HL-60 (cell line): ENCODE measurements around the gene KNCN.

ENCODE experiments used
- DNase-seq, 2 experiments: peaks; one replicate each; pipeline ENCODE4 v3.0.0-alpha.2; 2010 to 2020; ENCODE audit warnings: low read depth in 1 of 2, low spot score in 1 of 2
- H3K27ac ChIP-seq: fragments of 250-450 bp; sonication (Bioruptor Pico); replicated peaks from 2 replicates; pipeline ENCODE4 v1.5.1; 2020; ENCODE audit warnings: mild to moderate bottlenecking, moderate library complexity
- H3K27me3 ChIP-seq: fragments of 250-450 bp; sonication (Bioruptor Pico); 2 replicates; pipeline ENCODE4 v1.5.1; 2021; ENCODE audit warnings: mild to moderate bottlenecking, moderate library complexity; ENCODE audit not compliant: insufficient read depth, poor library complexity, severe bottlenecking
- H3K4me3 ChIP-seq: replicated peaks from 2 replicates; pipeline ENCODE4 v1.5.1; 2011; ENCODE audit warnings: mild to moderate bottlenecking, control low read depth, low read length; ENCODE audit not compliant: insufficient read depth
- GABPA ChIP-seq: IDR thresholded peaks from 2 replicates; pipeline ENCODE4 v1.6.1; 2012; ENCODE audit warnings: low read depth
- POLR2AphosphoS5 ChIP-seq: IDR thresholded peaks from 2 replicates; pipeline ENCODE4 v1.6.1; 2012; ENCODE audit warnings: low read depth
- SPI1 ChIP-seq: IDR thresholded peaks from 2 replicates; pipeline ENCODE4 v1.6.1; 2012; ENCODE audit warnings: low read depth, mild to moderate bottlenecking, borderline replicate concordance
- TF ChIP-seq, protein P1 (sequence below): IDR thresholded peaks from one replicate; pipeline ENCODE4 v1.5.1; 2011; ENCODE audit warnings: low read length, control low read depth, inconsistent platforms; ENCODE audit not compliant: insufficient read depth
- TF ChIP-seq, protein P2 (sequence below): IDR thresholded peaks from 2 replicates; pipeline ENCODE4 v1.6.1; 2012; ENCODE audit warnings: low read depth; ENCODE audit not compliant: insufficient replicate concordance

The KNCN gene

DNA sequence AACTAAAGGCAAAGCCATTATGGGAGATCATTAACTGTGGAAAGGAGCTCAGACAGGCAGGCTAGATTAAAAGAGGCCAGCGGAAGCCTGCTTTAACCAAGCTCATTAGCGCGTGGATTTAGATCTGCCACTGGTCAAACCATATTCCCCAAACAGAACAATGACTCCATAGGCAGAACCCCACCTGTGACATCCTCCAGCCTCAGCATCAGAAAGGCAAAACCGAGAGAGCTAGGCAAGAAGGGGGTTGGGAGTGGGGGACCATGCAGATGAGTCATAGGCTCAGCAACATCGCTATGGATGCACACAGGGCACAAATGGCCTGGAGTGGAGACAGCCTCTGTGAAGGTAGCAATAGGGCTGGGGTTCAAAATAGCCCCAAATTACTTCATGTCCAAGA is 32.0 kb upstream of the KNCN start:
- Histone ChIP-seq H3K27ac (no peak overlapping the region), H3K4me3 (no peak overlapping the region), H3K27me3 (no peaks in the 10 kb centered on the region)
- TF ChIP-seq POLR2AphosphoS5 (no peak), SPI1 (no peak), GABPA (no peak)
- TF ChIP-seq, protein P1, sequence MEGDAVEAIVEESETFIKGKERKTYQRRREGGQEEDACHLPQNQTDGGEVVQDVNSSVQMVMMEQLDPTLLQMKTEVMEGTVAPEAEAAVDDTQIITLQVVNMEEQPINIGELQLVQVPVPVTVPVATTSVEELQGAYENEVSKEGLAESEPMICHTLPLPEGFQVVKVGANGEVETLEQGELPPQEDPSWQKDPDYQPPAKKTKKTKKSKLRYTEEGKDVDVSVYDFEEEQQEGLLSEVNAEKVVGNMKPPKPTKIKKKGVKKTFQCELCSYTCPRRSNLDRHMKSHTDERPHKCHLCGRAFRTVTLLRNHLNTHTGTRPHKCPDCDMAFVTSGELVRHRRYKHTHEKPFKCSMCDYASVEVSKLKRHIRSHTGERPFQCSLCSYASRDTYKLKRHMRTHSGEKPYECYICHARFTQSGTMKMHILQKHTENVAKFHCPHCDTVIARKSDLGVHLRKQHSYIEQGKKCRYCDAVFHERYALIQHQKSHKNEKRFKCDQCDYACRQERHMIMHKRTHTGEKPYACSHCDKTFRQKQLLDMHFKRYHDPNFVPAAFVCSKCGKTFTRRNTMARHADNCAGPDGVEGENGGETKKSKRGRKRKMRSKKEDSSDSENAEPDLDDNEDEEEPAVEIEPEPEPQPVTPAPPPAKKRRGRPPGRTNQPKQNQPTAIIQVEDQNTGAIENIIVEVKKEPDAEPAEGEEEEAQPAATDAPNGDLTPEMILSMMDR: no peak
- TF ChIP-seq, protein P2, sequence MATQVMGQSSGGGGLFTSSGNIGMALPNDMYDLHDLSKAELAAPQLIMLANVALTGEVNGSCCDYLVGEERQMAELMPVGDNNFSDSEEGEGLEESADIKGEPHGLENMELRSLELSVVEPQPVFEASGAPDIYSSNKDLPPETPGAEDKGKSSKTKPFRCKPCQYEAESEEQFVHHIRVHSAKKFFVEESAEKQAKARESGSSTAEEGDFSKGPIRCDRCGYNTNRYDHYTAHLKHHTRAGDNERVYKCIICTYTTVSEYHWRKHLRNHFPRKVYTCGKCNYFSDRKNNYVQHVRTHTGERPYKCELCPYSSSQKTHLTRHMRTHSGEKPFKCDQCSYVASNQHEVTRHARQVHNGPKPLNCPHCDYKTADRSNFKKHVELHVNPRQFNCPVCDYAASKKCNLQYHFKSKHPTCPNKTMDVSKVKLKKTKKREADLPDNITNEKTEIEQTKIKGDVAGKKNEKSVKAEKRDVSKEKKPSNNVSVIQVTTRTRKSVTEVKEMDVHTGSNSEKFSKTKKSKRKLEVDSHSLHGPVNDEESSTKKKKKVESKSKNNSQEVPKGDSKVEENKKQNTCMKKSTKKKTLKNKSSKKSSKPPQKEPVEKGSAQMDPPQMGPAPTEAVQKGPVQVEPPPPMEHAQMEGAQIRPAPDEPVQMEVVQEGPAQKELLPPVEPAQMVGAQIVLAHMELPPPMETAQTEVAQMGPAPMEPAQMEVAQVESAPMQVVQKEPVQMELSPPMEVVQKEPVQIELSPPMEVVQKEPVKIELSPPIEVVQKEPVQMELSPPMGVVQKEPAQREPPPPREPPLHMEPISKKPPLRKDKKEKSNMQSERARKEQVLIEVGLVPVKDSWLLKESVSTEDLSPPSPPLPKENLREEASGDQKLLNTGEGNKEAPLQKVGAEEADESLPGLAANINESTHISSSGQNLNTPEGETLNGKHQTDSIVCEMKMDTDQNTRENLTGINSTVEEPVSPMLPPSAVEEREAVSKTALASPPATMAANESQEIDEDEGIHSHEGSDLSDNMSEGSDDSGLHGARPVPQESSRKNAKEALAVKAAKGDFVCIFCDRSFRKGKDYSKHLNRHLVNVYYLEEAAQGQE: no peak
- DNase-seq: no peak

- TF ChIP-seq, protein P1: no peak
- TF ChIP-seq, protein P2: no peak
- no peak for TF ChIP-seq GABPA
- no peak for TF ChIP-seq POLR2AphosphoS5
- TF ChIP-seq SPI1: no peak
- peak in 1 of 2 experiments; percentile 31 for DNase-seq
- Histone ChIP-seq H3K27me3 (no peaks in the 10 kb centered on the region), H3K4me3 (no peak overlapping the region), H3K27ac (peak overlapping the region; percentile 72; the same call in 1 of the 2 replicates)
These were observed 31.5 kb upstream of the KNCN start for GRCh38 chr1:46582972-46583371.

DNA sequence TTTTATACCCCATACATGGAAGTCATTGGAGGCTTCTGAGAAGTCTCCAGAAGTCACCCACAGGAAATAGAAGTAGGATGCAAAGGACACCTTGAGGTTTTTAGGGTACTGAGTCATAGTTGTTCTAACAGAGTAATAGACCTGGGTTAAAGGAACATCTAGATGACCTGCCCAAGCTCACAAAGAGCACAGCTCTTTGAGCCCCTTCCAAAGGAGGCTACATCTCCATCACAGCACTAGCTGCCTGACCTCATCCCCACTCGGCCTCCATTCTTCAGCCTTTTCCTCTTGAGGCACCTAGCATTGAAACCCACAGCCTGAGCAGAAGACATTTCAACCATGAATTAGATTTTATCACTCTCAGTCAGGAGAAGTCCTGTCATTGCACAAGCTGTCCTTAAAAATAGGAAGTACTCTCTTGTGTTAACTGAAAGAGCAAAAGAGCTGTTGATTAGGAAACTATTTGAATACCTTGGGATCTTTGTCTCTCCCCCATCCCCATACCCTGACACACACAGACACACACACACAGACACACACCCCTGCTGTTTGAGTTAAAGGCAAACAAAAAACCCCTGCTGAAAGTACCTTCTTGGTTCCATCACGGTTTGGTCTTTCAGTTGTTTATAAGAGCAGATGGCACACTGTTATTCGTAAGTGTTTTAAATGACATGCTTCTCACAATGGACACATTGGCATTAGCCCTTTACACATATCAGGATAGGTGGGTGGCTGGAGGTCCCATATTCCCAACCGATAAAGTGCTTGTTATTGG is 30.4 kb upstream of the KNCN start:
- Histone ChIP-seq H3K4me3 (no peak overlapping the region), H3K27me3 (no peaks in the 10 kb centered on the region), H3K27ac (peak overlapping the region; percentile 72)
- peak; percentile 56 to 85 for DNase-seq
- TF ChIP-seq, protein P2: no peak
- TF ChIP-seq POLR2AphosphoS5 (peak; percentile 56; the same call in 1 of the 2 replicates), SPI1 (peak; percentile 78; the same call in 1 of the 2 replicates), GABPA (no peak)
